SJSA1 (cell line): ENCODE measurements around the gene RAB6C. TPM values are rescaled to one million over a fixed set of nuclear protein-coding genes. Genes with fewer than 3 reads are reported as not detected.
A peak's percentile ranks its signal among the peaks of the same experiment; 100 is the strongest.
"Not testable (repeated sequence)": the region's sequence is repeated elsewhere in the genome, so short reads cannot be mapped to it uniquely, and the experiment has no call there.

Experiments
- DNase-seq, 2 experiments: peaks; one replicate each; pipeline ENCODE4 v3.0.0-alpha.2; 2015 to 2020; ENCODE audit warnings: low spot score in 2 of 2, low read depth in 1 of 2
- H3K27ac ChIP-seq: fragments of 250-450 bp; sonication (Bioruptor Pico); 2 replicates; pipeline ENCODE4 v1.5.1; 2020; ENCODE audit warnings: mild to moderate bottlenecking, moderate library complexity
- H3K27me3 ChIP-seq: fragments of 250-450 bp; sonication (Bioruptor Pico); replicated peaks from 2 replicates; pipeline ENCODE4 v1.5.1; 2020; ENCODE audit warnings: mild to moderate bottlenecking, moderate library complexity
- H3K36me3 ChIP-seq: fragments of 250-450 bp; sonication (Bioruptor Pico); 2 replicates; pipeline ENCODE4 v1.5.1; 2020; ENCODE audit warnings: mild to moderate bottlenecking
- H3K4me1 ChIP-seq: fragments of 250-450 bp; sonication (Bioruptor Pico); replicated peaks from 2 replicates; pipeline ENCODE4 v1.6.1; 2021; ENCODE audit warnings: mild to moderate bottlenecking
- H3K4me3 ChIP-seq: fragments of 250-450 bp; sonication (Bioruptor Pico); 2 replicates; pipeline ENCODE4 v1.5.1; 2020; ENCODE audit warnings: mild to moderate bottlenecking
- H3K9me3 ChIP-seq: fragments of 250-450 bp; sonication (Bioruptor Pico); replicated peaks from 2 replicates; pipeline ENCODE4 v1.5.1; 2020; ENCODE audit warnings: mild to moderate bottlenecking
- total RNA-seq: library from RNA; depleted of rRNA; stranded (reverse); fragments of >200 nt; shearing (Covaris generic); gene quantifications from 2 replicates; pipeline ENCODE4 v1.2.3, GENCODE V29; 2014

RAB6C gene
- total RNA-seq, 1 experiment from 2014 or later, result not detected

DNA sequence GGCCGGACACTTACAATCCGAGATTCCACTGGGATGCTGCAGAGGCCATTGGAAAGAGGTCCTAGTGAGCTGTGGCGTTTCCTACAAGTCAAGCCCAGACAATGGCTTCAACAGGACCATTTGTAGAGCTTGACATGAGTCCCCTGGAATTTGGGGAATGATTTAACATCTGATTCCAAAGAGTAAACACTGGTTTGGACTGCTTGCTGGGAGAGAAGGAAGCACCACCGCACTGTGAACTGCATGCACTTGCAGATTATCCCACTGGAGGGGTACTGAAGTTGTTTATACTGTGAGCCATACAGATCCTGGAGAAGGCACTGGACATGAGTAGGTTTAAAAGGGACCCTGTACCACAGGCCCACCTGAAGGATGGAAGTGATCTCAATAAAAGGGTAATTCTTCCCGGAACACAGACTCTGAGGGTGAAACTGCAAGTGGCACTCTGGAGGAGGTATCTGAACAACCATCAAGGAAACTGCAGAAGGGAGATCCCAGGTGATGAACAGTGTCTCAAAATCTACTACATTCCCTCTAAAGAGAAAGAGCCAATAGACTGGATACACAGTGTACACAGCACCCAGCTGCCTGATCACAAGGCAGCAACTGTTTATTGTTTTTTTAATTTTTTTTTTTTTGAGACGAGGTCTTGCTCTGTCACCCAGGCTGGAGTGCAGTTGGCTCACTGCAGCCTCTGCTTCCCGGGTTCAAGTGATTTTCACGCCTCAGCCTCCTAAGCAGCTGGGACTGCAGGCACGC, 4.3 kb upstream of the RAB6C start:
- Histone ChIP-seq H3K4me3 (no peak overlapping the region), H3K27ac (no peak overlapping the region), H3K9me3 (no peaks in the 10 kb centered on the region), H3K4me1 (no peaks in the 10 kb centered on the region), H3K36me3 (no peaks in the 10 kb centered on the region), H3K27me3 (no peaks in the 10 kb centered on the region)
- DNase-seq, result no peak

DNA sequence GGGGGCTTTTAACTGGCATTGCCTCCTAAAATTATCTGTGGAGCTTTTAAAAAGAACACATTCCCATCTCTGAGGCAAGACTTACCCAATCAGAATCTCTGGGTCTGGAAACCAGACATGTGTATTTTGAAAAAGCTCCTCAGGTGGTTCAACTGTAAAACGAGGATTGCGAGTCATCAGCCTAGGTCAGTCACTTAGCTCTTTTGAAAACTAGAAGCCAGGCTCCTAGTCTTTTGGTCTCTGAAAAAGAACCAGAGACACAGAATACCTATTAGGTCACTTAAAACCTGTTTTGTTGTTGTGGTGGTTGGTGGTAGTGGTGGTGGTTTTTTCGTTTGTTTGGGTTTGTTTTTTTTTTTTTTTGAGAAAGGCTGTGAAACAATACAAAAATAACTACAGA, 2.5 kb upstream of the RAB6C start:
- H3K27ac ChIP-seq, H3K4me1 ChIP-seq, H3K27me3 ChIP-seq, H3K36me3 ChIP-seq, DNase-seq, H3K4me3 ChIP-seq, H3K9me3 ChIP-seq: not testable (repeated sequence)

DNA sequence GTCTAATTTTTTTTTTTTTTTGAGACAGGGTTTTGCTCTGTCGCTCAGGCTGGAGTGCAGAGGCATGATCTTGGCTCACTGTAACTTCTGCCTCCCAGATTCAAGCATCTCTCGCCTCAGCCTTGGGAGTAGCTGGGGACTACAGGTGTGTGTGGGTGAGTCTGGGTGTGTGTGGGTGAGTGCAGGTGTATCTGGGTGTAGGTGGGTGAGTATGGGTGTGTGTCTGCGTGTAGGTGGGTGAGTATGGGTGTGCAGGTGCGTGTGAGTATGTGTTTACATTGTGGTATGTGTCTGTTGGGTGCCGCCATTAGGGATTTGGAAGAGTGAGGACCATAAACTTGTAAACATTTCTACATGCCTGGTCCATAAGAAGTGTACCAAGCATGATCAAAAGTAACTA, 1.5 kb upstream of the RAB6C start:
- Histone ChIP-seq H3K9me3 (no peaks in the 10 kb centered on the region), H3K36me3 (no peaks in the 10 kb centered on the region), H3K4me3 (no peak overlapping the region), H3K27ac (no peak overlapping the region), H3K27me3 (no peaks in the 10 kb centered on the region; the same call in 1 of the 2 replicates), H3K4me1 (no peaks in the 10 kb centered on the region)
- no peak for DNase-seq

DNA sequence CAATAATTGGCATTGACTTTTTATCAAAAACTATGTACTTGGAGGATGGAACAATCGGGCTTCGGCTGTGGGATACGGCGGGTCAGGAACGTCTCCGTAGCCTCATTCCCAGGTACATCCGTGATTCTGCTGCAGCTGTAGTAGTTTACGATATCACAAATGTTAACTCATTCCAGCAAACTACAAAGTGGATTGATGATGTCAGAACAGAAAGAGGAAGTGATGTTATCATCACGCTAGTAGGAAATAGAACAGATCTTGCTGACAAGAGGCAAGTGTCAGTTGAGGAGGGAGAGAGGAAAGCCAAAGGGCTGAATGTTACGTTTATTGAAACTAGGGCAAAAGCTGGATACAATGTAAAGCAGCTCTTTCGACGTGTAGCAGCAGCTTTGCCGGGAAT, 780 bp downstream of the RAB6C start:
- H3K36me3 ChIP-seq, H3K4me1 ChIP-seq, H3K9me3 ChIP-seq, H3K27ac ChIP-seq, DNase-seq, H3K4me3 ChIP-seq, H3K27me3 ChIP-seq: not testable (repeated sequence)

DNA sequence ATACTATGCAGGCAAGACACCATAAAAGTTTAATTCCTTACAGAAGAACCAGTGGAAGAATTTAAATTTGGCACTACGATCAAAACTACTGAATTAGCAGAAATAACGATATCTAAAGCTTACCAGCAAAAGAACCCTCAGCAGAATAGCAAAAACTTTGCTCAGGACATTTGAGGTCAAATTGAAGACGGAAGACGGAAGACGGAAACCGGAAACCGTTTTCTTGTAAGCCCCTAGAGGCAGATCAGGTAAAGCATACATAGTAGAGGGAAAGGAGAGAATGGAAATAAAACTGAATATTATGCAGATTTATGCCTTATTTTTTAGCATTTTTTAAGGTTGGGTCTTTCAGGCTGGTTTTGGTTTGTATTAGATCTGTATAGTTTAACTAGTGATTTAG, 2.2 kb downstream of the RAB6C start:
- DNase-seq, H3K27ac ChIP-seq, H3K27me3 ChIP-seq, H3K9me3 ChIP-seq, H3K36me3 ChIP-seq, H3K4me3 ChIP-seq, H3K4me1 ChIP-seq: not testable (repeated sequence)

DNA sequence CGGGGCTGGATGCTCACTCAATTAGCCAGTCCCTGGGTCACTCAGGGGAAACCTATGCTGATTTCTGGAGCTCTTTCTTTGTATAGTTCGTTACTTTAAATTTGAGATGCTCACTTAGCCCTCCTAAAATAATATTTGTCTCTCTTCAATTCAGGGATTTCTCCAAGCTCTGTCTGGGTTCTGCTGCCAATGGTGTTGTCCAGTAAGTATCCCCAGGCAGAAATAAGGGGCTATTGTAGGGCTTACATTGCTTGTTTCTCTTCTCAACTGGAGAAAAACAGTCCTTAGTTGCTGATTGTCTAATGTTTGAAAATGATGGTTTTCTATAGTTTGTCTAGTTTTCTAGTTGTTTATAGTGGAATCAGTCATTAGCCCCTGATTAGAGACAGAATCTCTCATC, 5.0 kb downstream of the RAB6C start:
- H3K4me1 ChIP-seq, result no peaks in the 10 kb centered on the region
- no peak overlapping the region for H3K27ac ChIP-seq
- H3K27me3 ChIP-seq, result no peaks in the 10 kb centered on the region; the same call in 1 of the 2 replicates
- no peak for DNase-seq
- no peaks in the 10 kb centered on the region for H3K36me3 ChIP-seq
- no peaks in the 10 kb centered on the region for H3K9me3 ChIP-seq
- H3K4me3 ChIP-seq, result no peak overlapping the region

DNA sequence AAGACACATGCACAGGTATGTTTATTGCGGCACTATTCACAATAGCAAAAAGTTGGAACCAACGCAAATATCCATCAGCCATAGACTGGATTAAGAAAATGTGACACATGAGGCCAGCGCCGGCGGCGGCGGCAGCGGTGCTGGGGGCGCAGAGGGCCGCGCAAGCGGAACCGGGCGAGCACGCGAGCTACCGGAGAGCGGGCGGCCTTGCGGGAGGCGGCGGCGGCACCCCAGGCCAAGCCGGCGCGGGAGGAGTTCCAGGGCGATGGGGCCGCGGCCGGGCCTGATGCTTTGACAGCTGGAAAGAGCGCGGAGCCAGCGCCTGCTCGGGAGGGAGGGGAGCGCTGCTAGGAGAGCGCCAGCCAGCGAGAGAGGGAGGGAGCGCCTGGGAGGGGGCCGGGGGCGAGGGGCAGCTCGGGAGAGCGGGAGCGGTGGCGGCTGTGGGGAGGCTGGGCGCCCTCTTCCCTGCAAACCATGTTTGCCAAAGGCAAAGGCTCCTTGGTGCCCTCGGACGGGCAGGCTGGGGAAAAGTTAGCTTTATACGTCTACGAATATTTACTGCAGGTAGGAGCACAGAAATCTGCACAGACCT, 13.0 kb downstream of the RAB6C start:
- not testable (repeated sequence) for H3K4me3 ChIP-seq, H3K36me3 ChIP-seq, DNase-seq, H3K9me3 ChIP-seq, H3K4me1 ChIP-seq, H3K27ac ChIP-seq, H3K27me3 ChIP-seq

DNA sequence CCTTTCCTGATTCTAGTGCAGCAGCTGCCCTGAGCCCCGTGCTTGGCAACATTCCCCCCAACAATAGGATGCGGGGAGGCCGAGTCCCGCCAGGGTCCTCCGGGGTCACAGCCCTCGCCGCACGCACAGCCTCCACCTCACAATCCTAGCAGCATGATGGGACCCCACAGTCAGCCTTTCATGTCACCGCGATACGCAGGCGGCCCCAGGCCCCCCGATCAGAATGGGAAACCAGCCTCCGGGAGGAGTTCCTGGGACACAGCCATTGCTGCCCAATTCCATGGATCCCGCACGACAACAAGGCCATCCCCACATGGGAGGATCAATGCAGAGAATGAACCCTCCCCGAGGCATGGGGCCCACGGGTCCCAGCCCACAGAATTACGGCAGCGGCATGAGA, 13.7 kb downstream of the RAB6C start:
- H3K4me3 ChIP-seq, H3K27ac ChIP-seq, H3K36me3 ChIP-seq, H3K4me1 ChIP-seq, H3K9me3 ChIP-seq, DNase-seq, H3K27me3 ChIP-seq: not testable (repeated sequence)

DNA sequence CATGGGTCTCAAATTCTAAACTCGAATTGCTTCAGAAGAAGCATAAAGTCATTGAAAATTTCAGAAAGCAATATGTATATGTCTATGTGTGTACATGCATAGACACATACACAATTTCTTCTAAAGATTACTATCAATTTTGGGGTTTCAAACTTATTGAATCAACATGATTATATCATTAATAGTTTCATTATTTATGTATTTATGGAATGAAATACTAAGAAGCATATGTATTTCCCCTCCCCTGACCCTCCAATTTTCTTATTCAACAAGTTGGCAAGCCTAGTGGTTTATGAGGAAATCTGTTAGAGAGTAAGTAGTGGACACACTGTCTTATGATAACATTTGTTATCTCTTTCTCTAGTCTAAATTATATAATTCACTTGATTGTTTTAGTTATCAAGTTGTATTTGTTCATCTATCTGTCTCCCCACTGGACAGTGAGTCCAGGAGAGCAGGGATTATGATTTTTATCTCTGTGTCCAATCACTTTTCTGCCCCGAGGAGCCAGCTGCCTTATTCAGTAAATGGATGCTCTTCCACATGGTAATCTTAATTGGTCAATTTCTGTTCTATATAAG, 17.3 kb downstream of the RAB6C start:
- H3K4me1 ChIP-seq, H3K4me3 ChIP-seq, DNase-seq, H3K9me3 ChIP-seq, H3K36me3 ChIP-seq, H3K27ac ChIP-seq, H3K27me3 ChIP-seq: not testable (repeated sequence)

DNA sequence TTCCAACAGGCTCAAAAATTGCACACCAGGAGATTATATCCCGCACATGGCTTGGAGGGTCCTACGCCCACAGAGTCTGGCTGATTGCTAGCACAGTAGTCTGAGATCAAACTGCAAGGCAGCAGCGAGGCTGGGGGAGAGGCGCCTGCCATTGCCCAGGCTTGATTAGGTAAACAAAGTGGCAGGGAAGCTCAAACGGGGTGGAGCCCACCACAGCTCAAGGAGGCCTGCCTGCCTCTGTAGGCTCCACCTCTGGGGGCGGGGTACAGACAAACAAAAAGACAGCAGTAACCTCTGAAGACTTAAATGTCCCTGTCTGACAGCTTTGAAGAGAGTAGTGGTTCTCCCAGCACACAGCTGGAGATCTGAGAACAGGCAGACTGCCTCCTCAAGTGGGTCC, 19.3 kb downstream of the RAB6C start:
- not testable (repeated sequence) for H3K4me1 ChIP-seq, H3K27ac ChIP-seq, H3K4me3 ChIP-seq, H3K36me3 ChIP-seq, H3K9me3 ChIP-seq, DNase-seq, H3K27me3 ChIP-seq

DNA sequence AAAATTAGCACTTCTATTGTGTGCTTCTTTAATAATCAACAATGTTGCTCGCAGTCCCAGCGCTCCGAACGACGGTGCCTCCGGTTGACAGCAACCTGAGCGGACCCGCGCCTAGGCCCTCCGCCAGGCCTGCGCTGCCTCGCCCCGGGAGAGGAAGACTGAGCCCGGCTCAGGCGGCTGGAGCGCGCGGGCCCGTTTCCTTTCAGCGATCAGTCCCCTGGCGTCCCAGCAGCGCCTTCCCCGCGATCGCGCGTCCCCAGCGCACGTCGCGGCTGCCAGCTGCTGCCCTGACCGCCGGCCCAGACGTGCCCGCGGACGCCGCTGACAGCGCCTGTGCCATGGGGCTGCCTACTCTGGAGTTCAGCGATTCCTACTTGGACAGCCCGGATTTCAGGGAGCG, 26.4 kb downstream of the RAB6C start:
- not testable (repeated sequence) for H3K4me1 ChIP-seq, H3K4me3 ChIP-seq, H3K27me3 ChIP-seq, H3K9me3 ChIP-seq, H3K27ac ChIP-seq, H3K36me3 ChIP-seq
- peak in 1 of 2 experiments; percentile 42 for DNase-seq

DNA sequence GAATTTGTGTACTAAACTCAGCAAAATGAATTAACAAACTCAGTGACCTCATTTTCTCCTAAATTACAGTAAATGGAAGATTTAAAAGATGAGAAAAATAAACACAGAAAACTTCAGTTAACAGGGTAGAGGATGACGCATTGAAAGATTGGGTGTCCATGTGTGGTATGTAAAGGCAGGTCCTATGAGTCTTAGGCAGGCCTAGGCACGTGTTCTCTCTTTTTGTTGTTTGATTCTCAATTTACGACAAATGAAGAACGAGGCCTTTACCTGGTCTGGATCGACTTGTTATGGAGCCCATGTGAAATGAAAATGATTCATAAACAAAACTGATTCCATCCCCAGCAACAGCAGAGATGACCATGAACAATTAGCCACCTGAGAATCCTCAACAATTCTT, 37.2 kb downstream of the RAB6C start:
- H3K4me3 ChIP-seq, H3K27me3 ChIP-seq, H3K4me1 ChIP-seq, H3K36me3 ChIP-seq, DNase-seq, H3K27ac ChIP-seq, H3K9me3 ChIP-seq: not testable (repeated sequence)

DNA sequence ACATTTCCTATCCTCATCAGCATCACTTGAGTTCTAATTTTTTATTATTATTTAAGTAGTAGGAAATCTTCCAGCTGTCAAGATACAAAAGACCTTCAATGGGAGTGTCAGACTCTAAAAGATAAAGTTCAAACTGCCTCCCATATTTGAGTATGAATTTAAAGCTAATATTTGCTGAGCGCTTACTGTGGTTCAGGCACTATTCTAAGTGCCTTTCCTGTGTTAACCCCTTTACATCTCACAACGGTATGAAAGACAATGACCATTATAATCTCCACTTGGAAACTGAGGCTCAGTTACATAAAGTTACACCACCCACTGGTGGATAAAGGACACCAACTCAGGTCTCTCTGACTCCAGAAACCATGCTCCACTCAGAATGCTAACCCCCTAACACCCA, 39.9 kb downstream of the RAB6C start:
- H3K9me3 ChIP-seq, result no peaks in the 10 kb centered on the region
- no peak for DNase-seq

DNA sequence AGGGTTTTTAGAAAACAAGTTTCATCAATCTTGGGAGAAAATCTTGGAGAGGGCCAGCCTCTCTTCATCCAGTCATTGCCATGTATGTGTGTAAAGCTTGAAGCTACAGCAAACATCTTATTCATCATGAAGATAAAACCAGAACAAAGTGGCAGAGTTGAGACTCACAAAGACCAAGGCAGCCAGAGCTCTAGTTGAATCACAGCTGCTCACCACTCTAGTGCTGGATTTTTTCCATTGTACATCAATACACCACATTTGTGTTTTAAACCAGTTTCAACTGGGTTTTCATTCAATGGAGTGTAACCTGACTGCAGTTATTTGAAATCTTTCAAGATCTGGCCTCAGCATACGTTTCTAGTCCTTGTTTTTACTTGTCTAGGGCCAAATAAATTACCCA, 40.6 kb downstream of the RAB6C start:
- H3K9me3 ChIP-seq, DNase-seq, H3K4me1 ChIP-seq, H3K27ac ChIP-seq, H3K27me3 ChIP-seq, H3K36me3 ChIP-seq, H3K4me3 ChIP-seq: not testable (repeated sequence)

More for the DNA sequence above, 39.9 kb downstream of the RAB6C start:
- no peaks in the 10 kb centered on the region for H3K36me3 ChIP-seq
- no peaks in the 10 kb centered on the region for H3K4me1 ChIP-seq
- no peak overlapping the region for H3K4me3 ChIP-seq
- no peak overlapping the region for H3K27ac ChIP-seq
- no peaks in the 10 kb centered on the region for H3K27me3 ChIP-seq
